ENCODE data around the gene TBX18.

- no peak for TF ChIP-seq POLR2A (IDR thresholded peaks at IDR 0.05)
- TF ChIP-seq CTCF (IDR thresholded peaks at IDR 0.05) = no peak
Measured at GRCh38 chr6:84681693-84682326, 82.6 kb downstream of the TBX18 start.
